ENCODE data around the gene FGF11. TPM values are rescaled to one million over a fixed set of nuclear protein-coding genes. Genes with fewer than 3 reads are reported as not detected.

The FGF11 gene
- total and polyA plus RNA-seq, 11 donors = 1.6 to 9.6 (median 7.8) TPM

GRCh38 chr17:7396147-7396546 is 43.2 kb upstream of the FGF11 start:
- DNase-seq (no peak), ATAC-seq (no peak)
- no peaks in the 10 kb centered on the region for H3K9me3 ChIP-seq
- no peak overlapping the region for H3K27ac ChIP-seq
- peaks cover 0 to 23% (median 17%) of the 10 kb centered on the region in 12 donors for H3K4me1 ChIP-seq
- intact Hi-C loops (cut with DNase I) = no loop called here
- H3K36me3 ChIP-seq = peaks cover 0 to 17% (median 8%) of the 10 kb centered on the region in 9 donors
- no peak for TF ChIP-seq POLR2A (IDR thresholded peaks at IDR 0.05)
- TF ChIP-seq CTCF (IDR thresholded peaks at IDR 0.05) = no peak
- H3K4me3 ChIP-seq = no peak overlapping the region
- H3K27me3 ChIP-seq = no peaks in the 10 kb centered on the region
- WGBS, 4 donors = 90 to 96% (median 92%) methylated on average over 4 of the region's 4 CpGs

GRCh38 chr17:7398612-7399011 is 40.7 kb upstream of the FGF11 start:
- intact Hi-C loops (cut with DNase I) = no loop called here
- H3K9me3 ChIP-seq = no peaks in the 10 kb centered on the region
- DNase-seq (no peak), ATAC-seq (no peak)
- H3K4me3 ChIP-seq = no peak overlapping the region
- H3K36me3 ChIP-seq = no peaks in the 10 kb centered on the region
- H3K27me3 ChIP-seq = no peaks in the 10 kb centered on the region
- H3K4me1 ChIP-seq = peaks cover 5 to 31% (median 22%) of the 10 kb centered on the region in 12 donors
- no peak overlapping the region for H3K27ac ChIP-seq
- WGBS, 4 donors = 83 to 89% (median 87%) methylated on average over 2 of the region's 2 CpGs
- no peak for TF ChIP-seq CTCF (IDR thresholded peaks at IDR 0.05)
- no peak for TF ChIP-seq POLR2A (IDR thresholded peaks at IDR 0.05)

- H3K9me3 ChIP-seq = no peaks in the 10 kb centered on the region
- ATAC-seq (peak; percentile 1 to 13 (median 6)), DNase-seq (peak in 4 of 5 donors; percentile 67 to 77 (median 74))
- TF ChIP-seq CTCF (IDR thresholded peaks at IDR 0.05) = no peak
- no peak for TF ChIP-seq POLR2A (IDR thresholded peaks at IDR 0.05)
- peak overlapping the region; percentile 35 to 88 (median 69) for H3K4me3 ChIP-seq
- H3K27ac ChIP-seq = peak overlapping the region; percentile 83 to 98 (median 92)
- no peaks in the 10 kb centered on the region for H3K36me3 ChIP-seq
- H3K4me1 ChIP-seq = peaks cover 5 to 34% (median 17%) of the 10 kb centered on the region in 12 donors
- H3K27me3 ChIP-seq = peaks cover 0 to 5% (median 0%) of the 10 kb centered on the region in 9 donors
- WGBS, 4 donors = 6 to 19% (median 10%) methylated on average over 10 to 16 of the region's 16 CpGs
- intact Hi-C loops (cut with DNase I) = loop anchor here in 5 of 10 donors (2.0 to 5.0 kb wide), 4 partner anchors 34 to 79 kb away; partner anchors contain the start of genes KCTD11 (in 2 of the 5), FGF11 (in 1 of the 5), POLR2A (in 1 of the 5) and SLC35G6 (in 1 of the 5)
Measured at GRCh38 chr17:7403043-7403726, 36.1 kb upstream of the FGF11 start.

- ATAC-seq = peak; percentile 30 to 64 (median 59)
- WGBS, 4 donors = 0% methylated on average over 3 to 13 of the region's 13 CpGs
- H3K4me1 ChIP-seq = peaks cover 5 to 34% (median 17%) of the 10 kb centered on the region in 12 donors
- no peak for TF ChIP-seq CTCF (IDR thresholded peaks at IDR 0.05)
- TF ChIP-seq POLR2A (IDR thresholded peaks at IDR 0.05) = no peak
- H3K27ac ChIP-seq = peak overlapping the region; percentile 83 to 98 (median 92)
- H3K27me3 ChIP-seq = peaks cover 0 to 5% (median 0%) of the 10 kb centered on the region in 9 donors
- no peak for DNase-seq
- peak overlapping the region; percentile 35 to 88 (median 69) for H3K4me3 ChIP-seq
- intact Hi-C loops (cut with DNase I) = loop anchor here in 5 of 10 donors (2.0 to 5.0 kb wide), 4 partner anchors 34 to 79 kb away; partner anchors contain the start of genes KCTD11 (in 2 of the 5), FGF11 (in 1 of the 5), POLR2A (in 1 of the 5) and SLC35G6 (in 1 of the 5)
- no peaks in the 10 kb centered on the region for H3K9me3 ChIP-seq
- H3K36me3 ChIP-seq = peaks cover 0 to 4% (median 0%) of the 10 kb centered on the region in 9 donors
Measured at GRCh38 chr17:7403727-7403976, 35.7 kb upstream of the FGF11 start.

All from heart left ventricle (tissue), 16 donors.